ACC112 (cell line): Measurements from ENCODE around the gene TICRR.
A peak's percentile ranks its signal among the peaks of the same experiment; 100 is the strongest.

ENCODE experiments used
- H2AFZ ChIP-seq: fragments of 200-600 bp; sonication (generic); one replicate; pipeline ENCODE4 v1.6.0; 2017; ENCODE audit warnings: antibody characterized with exemption, low read length; ENCODE audit not compliant: unreplicated experiment
- H3K27ac ChIP-seq: fragments of 200-600 bp; sonication (generic); 2 replicates; pipeline ENCODE4 v1.5.1; 2014; ENCODE audit warnings: low read depth, mild to moderate bottlenecking, antibody characterized with exemption, low read length, moderate library complexity
- H3K27me3 ChIP-seq: fragments of 200-600 bp; sonication (generic); 2 replicates; pipeline ENCODE4 v1.6.1; 2014; ENCODE audit warnings: mild to moderate bottlenecking, antibody characterized with exemption, low read length, moderate library complexity, mixed read lengths; ENCODE audit not compliant: insufficient read depth
- H3K36me3 ChIP-seq: fragments of 200-600 bp; sonication (generic); 2 replicates; pipeline ENCODE4 v1.6.1; 2016; ENCODE audit warnings: mild to moderate bottlenecking, antibody characterized with exemption, low read length, moderate library complexity, mixed read lengths; ENCODE audit not compliant: insufficient read depth
- H3K4me1 ChIP-seq: fragments of 200-600 bp; sonication (generic); one replicate; pipeline ENCODE4 v1.6.1; 2016; ENCODE audit warnings: low read length, mixed read lengths; ENCODE audit not compliant: insufficient read depth, unreplicated experiment, control insufficient read depth
- H3K4me3 ChIP-seq: fragments of 200-600 bp; sonication (generic); 2 replicates; pipeline ENCODE4 v1.5.1; 2014; ENCODE audit warnings: mild to moderate bottlenecking, low read depth, low read length
- H3K79me2 ChIP-seq: fragments of 200-600 bp; sonication (generic); one replicate; pipeline ENCODE4 v1.6.0; 2016; ENCODE audit warnings: low read length; ENCODE audit not compliant: control insufficient read depth, unreplicated experiment, insufficient read depth

Gene TICRR

GRCh38 chr15:89654847-89655805 lies 79.9 kb downstream of the TICRR start, which contains the start of gene KIF7:
Gene KIF7, minus strand, starts transcription at chr15:89655467. Its CDS starts 2,537 bp downstream, at chr15:89652930.
- H3K27ac ChIP-seq, result peak within 1 kb of the TSS; percentile 6
- peak within 1 kb of the TSS; percentile 73 for H2AFZ ChIP-seq
- peaks cover 28% of the 10 kb centered on the region for H3K79me2 ChIP-seq

GRCh38 chr15:89656116-89656815 lies 81.0 kb downstream of the TICRR start:
- Histone ChIP-seq H2AFZ (peak overlapping the region; percentile 21), H3K27ac (peak overlapping the region; percentile 6), H3K27me3 (no peaks in the 10 kb centered on the region), H3K4me3 (no peak overlapping the region), H3K4me1 (peaks cover 17% of the 10 kb centered on the region), H3K79me2 (peaks cover 28% of the 10 kb centered on the region), H3K36me3 (peaks cover 6% of the 10 kb centered on the region; the same call in 1 of the 2 replicates)

More at GRCh38 chr15:89654847-89655805, 79.9 kb downstream of the TICRR start, which contains the start of gene KIF7:
- no peaks in the 10 kb centered on the region for H3K27me3 ChIP-seq
- H3K36me3 ChIP-seq, result peaks cover 2% of the 10 kb centered on the region; the same call in 1 of the 2 replicates
- peak within 1 kb of the TSS; percentile 93 for H3K4me3 ChIP-seq
- peaks cover 17% of the 10 kb centered on the region for H3K4me1 ChIP-seq

DNA sequence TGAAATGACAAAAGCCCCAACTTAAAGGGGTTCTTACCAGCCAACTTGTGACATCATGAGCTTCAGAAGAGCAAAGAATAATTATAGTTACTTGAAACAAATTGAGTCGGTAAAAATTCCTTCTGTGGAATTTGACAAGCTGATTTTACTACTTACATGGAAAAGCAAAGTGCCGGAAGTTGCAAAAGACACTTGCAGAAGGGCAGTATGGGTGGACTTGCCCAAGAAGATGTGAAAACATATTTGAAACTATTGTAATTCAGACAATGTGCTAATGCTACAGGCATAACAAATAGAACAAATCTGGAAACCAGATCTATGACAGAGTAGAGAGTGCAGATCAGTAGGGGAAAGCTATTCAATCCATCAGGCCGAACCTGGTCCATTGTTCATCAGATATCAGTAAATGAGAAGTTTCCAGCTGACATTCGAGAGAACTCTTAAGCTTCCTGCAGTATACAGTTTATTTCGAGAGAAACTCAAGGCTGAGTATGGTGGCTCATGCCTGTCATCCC lies 82.5 kb downstream of the TICRR start:
- H3K4me1 ChIP-seq, result peaks cover 25% of the 10 kb centered on the region
- no peak overlapping the region for H3K27ac ChIP-seq
- no peak overlapping the region for H3K4me3 ChIP-seq
- no peaks in the 10 kb centered on the region for H3K27me3 ChIP-seq
- peaks cover 6% of the 10 kb centered on the region; the same call in 1 of the 2 replicates for H3K36me3 ChIP-seq
- no peak overlapping the region for H2AFZ ChIP-seq
- peaks cover 15% of the 10 kb centered on the region for H3K79me2 ChIP-seq

DNA sequence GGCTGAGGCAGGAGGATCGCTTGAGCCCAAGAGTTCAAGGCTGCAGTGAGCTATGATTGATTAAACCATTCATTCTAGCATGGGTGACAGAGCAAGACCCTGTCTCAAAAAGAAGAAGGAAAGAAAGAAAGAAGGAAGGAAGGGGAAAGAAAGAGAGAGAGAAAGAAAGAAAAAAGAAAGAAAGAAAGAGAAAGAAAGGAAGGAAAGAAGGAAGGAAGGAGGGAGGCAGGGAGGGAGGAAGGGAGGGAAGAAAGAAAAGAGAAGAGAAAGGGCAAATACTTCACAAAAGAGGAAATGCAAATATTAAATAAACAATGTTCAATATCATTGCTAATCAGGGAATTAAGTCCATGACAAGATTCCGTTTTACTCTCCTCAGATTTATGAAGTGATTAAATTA lies 84.0 kb downstream of the TICRR start:
- H3K4me3 ChIP-seq, result no peak overlapping the region
- peaks cover 4% of the 10 kb centered on the region for H3K79me2 ChIP-seq
- peaks cover 29% of the 10 kb centered on the region for H3K4me1 ChIP-seq
- H2AFZ ChIP-seq, result no peak overlapping the region
- no peaks in the 10 kb centered on the region for H3K27me3 ChIP-seq
- H3K27ac ChIP-seq, result no peak overlapping the region
- H3K36me3 ChIP-seq, result peaks cover 6% of the 10 kb centered on the region; the same call in 1 of the 2 replicates

DNA sequence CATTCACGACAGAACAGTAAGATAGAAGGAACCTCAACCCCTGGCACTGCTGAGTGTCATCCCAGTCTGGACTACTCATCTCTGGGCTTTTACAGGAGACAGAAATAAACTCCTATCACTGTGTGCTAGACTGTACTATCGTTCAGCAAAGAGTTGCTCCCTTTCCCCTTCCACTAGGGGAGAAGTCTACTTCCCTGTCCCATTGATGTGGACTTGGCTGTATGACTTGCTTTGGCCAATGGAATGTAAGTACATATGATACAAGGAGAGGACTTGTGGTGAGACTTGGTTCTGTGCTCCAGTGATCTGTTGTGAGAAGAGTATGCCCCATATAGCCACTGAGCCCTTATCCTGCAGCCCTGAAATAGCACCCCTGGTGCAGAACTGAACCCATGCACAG lies 85.3 kb downstream of the TICRR start:
- Histone ChIP-seq H3K27me3 (no peaks in the 10 kb centered on the region), H3K36me3 (peaks cover 6% of the 10 kb centered on the region; the same call in 1 of the 2 replicates), H3K27ac (no peak overlapping the region), H3K4me1 (peaks cover 35% of the 10 kb centered on the region), H3K4me3 (no peak overlapping the region), H3K79me2 (no peaks in the 10 kb centered on the region), H2AFZ (no peak overlapping the region)

DNA sequence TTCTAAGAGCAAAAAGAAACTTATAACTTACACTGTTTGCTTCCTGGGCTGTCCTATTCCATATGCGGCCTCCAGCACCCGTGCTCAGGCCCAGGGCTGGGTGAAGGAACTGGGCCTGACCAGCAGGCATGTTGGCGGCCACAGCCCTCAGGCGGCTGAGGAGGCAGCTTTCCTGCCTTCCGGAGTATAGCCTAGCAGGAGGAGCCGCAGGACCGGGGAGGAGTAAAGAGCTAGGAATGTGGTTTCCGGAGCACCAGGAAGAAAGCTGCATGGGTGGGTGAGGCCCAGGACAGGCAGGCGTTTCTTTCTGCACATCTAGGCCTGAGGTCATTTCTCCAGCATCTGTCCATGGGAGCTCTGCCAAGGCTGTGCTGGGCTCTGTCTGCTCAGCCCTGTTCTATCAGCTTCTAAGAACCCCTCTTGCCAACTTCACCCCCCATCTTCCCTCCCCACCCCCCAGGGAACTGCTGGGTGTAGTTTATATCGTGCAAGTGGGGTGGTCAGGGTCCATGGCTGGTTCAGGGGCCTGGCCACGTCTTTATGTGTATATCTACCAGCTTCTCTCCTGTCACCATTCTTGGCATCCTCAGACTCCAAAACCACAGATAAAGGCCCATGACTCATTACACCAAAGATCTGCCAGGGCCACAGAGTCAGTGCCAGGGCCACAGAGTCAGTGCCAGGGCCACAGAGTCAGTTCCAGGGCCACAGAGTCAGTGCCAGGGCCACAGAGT lies 87.8 kb downstream of the TICRR start:
- peak overlapping the region; percentile 94 for H2AFZ ChIP-seq
- H3K4me1 ChIP-seq, result peaks cover 26% of the 10 kb centered on the region
- H3K27me3 ChIP-seq, result no peaks in the 10 kb centered on the region
- peak overlapping the region; percentile 70 for H3K4me3 ChIP-seq
- no peaks in the 10 kb centered on the region for H3K79me2 ChIP-seq
- peak overlapping the region; percentile 85 for H3K27ac ChIP-seq
- H3K36me3 ChIP-seq, result peaks cover 6% of the 10 kb centered on the region; the same call in 1 of the 2 replicates

GRCh38 chr15:89664441-89665350 lies 89.4 kb downstream of the TICRR start:
- Histone ChIP-seq H3K79me2 (no peaks in the 10 kb centered on the region), H2AFZ (no peak overlapping the region), H3K27me3 (no peaks in the 10 kb centered on the region), H3K36me3 (peaks cover 6% of the 10 kb centered on the region; the same call in 1 of the 2 replicates), H3K4me1 (peaks cover 26% of the 10 kb centered on the region), H3K4me3 (no peak overlapping the region), H3K27ac (peak overlapping the region; percentile 14; the same call in 1 of the 2 replicates)

- Histone ChIP-seq H3K4me1 (peaks cover 26% of the 10 kb centered on the region), H3K36me3 (no peaks in the 10 kb centered on the region), H3K79me2 (no peaks in the 10 kb centered on the region), H3K27ac (no peak overlapping the region), H3K4me3 (peak overlapping the region; percentile 70), H2AFZ (peak overlapping the region; percentile 94), H3K27me3 (no peaks in the 10 kb centered on the region)
These were observed 90.3 kb downstream of the TICRR start for GRCh38 chr15:89665449-89666181.
